SU-DHL-6 (cell line): ENCODE data around the gene ERICH4.
A peak's percentile ranks its signal among the peaks of the same experiment; 100 is the strongest.

Experiments used
- H2AFZ ChIP-seq: fragments of 200-600 bp; sonication (generic); 2 replicates; pipeline ENCODE4 v1.6.1; 2014; ENCODE audit warnings: low read depth, mild to moderate bottlenecking, moderate library complexity, mixed read lengths, antibody characterized with exemption, low read length; ENCODE audit not compliant: severe bottlenecking
- H3F3A ChIP-seq: fragments of 200-600 bp; shearing (Covaris generic); 2 replicates; pipeline ENCODE4 v1.6.0; 2016; ENCODE audit warnings: antibody characterized with exemption, mild to moderate bottlenecking; ENCODE audit not compliant: insufficient read depth
- H3K27ac ChIP-seq: fragments of 200-600 bp; sonication (generic); 2 replicates; pipeline ENCODE4 v1.5.1; 2016; ENCODE audit warnings: low read depth, mild to moderate bottlenecking, low read length, moderate library complexity, mixed read lengths
- H3K27me3 ChIP-seq: fragments of 200-600 bp; sonication (generic), shearing (Covaris generic); 2 replicates; pipeline ENCODE4 v1.6.0; 2014; ENCODE audit warnings: mild to moderate bottlenecking, low read length
- H3K36me3 ChIP-seq: fragments of 200-600 bp; sonication (generic); 2 replicates; pipeline ENCODE4 v1.6.1; 2014; ENCODE audit warnings: mild to moderate bottlenecking, low read length, mixed read lengths
- H3K4me2 ChIP-seq: fragments of 300-600, 200-600 bp; shearing (Covaris generic), sonication (generic); 2 replicates; pipeline ENCODE4 v1.6.0; 2014; ENCODE audit warnings: low read length, low read depth, mild to moderate bottlenecking; ENCODE audit not compliant: poor library complexity, severe bottlenecking
- H3K4me3 ChIP-seq: fragments of 200-600 bp; sonication (generic); 2 replicates; pipeline ENCODE4 v1.5.1; 2014; ENCODE audit warnings: antibody characterized with exemption, low read length, mild to moderate bottlenecking, mixed read lengths; ENCODE audit not compliant: insufficient read depth, poor library complexity, severe bottlenecking
- H3K79me2 ChIP-seq: fragments of 200-600 bp; sonication (generic); 2 replicates; pipeline ENCODE4 v1.6.1; 2014; ENCODE audit warnings: mild to moderate bottlenecking, low read length, moderate library complexity; ENCODE audit not compliant: insufficient read depth
- H3K9ac ChIP-seq: fragments of 200-600 bp; sonication (generic); 2 replicates; pipeline ENCODE4 v1.7.0; 2014; ENCODE audit warnings: mild to moderate bottlenecking, low read length
- H3K9me2 ChIP-seq: fragments of 200-600 bp; sonication (generic); replicated peaks from 2 replicates; pipeline ENCODE4 v1.6.1; 2014; ENCODE audit warnings: low read length; ENCODE audit not compliant: insufficient read depth
- H3K9me3 ChIP-seq: fragments of 200-600 bp; sonication (generic); 2 replicates; pipeline ENCODE4 v1.6.1; 2014; ENCODE audit warnings: low read length, mixed read lengths; ENCODE audit not compliant: insufficient read depth
- H4K20me1 ChIP-seq: fragments of 200-600 bp; sonication (generic); 2 replicates; pipeline ENCODE4 v1.6.1; 2014; ENCODE audit warnings: low read depth, mild to moderate bottlenecking, antibody characterized with exemption, low read length, moderate library complexity, mixed read lengths
- EZH2phosphoT487 ChIP-seq: fragments of 200-600 bp; sonication (generic), shearing (Covaris generic); conservative IDR thresholded peaks from 2 replicates; pipeline ENCODE4 v1.6.1; 2018; ENCODE audit warnings: mild to moderate bottlenecking, antibody characterized with exemption, low read length, moderate library complexity, mixed read lengths
- TF ChIP-seq, protein P1 (sequence below): fragments of 200-600 bp; sonication (generic); IDR thresholded peaks from one replicate; pipeline ENCODE4 v1.5.1; 2017; ENCODE audit warnings: antibody characterized with exemption, mild to moderate bottlenecking, low read length, moderate library complexity; ENCODE audit not compliant: insufficient read depth, poor library complexity, severe bottlenecking

Gene ERICH4, protein sequence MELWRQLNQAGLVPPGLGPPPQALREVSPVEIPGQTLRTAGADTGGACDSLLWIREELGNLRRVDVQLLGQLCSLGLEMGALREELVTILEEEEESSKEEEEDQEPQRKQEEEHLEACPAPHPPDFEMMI

DNA sequence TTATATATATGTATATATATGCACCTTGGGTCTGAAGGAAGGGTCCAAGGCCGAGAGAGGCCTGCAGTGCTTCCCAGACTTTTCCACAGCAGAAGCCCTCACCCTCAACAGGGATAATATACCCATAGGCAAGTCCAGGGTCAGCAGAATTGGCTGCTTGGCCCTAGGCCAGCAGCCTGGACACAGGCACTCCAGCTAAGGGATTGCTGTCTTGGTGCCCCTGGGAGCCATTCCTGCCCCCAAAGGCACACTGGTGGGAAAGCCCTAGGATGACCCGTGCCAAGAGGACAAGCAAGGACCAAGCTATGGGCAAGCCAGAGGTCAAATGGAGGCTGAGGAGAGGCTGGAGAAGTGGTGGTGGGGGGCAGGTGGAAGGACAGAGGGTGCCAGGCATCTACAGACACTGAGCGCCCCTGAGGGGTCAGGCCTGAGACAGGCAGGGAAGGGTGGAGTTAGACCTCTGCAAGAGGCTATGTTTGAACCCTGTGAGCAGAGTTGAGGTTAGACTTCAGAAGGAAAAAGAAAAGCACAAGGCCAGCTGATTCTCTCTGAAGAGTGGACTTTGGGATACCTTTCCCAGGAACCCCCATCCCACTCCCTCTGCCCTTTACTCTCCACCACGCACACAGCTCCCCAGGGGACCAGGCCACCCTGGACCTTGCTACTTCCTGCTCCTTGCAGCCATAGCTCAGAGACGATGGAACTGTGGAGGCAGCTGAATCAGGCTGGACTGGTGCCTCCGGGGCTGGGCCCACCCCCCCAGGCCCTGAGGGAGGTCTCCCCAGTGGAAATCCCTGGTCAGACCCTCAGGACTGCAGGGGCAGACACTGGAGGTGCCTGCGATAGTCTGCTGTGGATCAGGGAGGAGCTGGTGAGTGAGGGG, at the start of gene ERICH4:
Gene ERICH4 (plus strand): TSS at position 684 of the 883 bp plus-strand sequence. CDS start 14 bp downstream, at position 698.
- no peaks in the 10 kb centered on the region for H3K36me3 ChIP-seq
- H3K4me2 ChIP-seq: no peak within 1 kb of the TSS
- no peaks in the 10 kb centered on the region for H3K9me3 ChIP-seq
- peaks cover 11% of the 10 kb centered on the region for H3K79me2 ChIP-seq
- no peaks in the 10 kb centered on the region for H4K20me1 ChIP-seq
- H3K27ac ChIP-seq: no peak within 1 kb of the TSS
- no peaks in the 10 kb centered on the region for H3K27me3 ChIP-seq
- H3F3A ChIP-seq: no peaks in the 10 kb centered on the region
- H3K4me3 ChIP-seq: no peak within 1 kb of the TSS
- no peaks in the 10 kb centered on the region for H3K9me2 ChIP-seq
- no peak within 1 kb of the TSS for H3K9ac ChIP-seq
- H2AFZ ChIP-seq: no peak within 1 kb of the TSS
- TF ChIP-seq EZH2phosphoT487: no peak
- TF ChIP-seq, protein P1, sequence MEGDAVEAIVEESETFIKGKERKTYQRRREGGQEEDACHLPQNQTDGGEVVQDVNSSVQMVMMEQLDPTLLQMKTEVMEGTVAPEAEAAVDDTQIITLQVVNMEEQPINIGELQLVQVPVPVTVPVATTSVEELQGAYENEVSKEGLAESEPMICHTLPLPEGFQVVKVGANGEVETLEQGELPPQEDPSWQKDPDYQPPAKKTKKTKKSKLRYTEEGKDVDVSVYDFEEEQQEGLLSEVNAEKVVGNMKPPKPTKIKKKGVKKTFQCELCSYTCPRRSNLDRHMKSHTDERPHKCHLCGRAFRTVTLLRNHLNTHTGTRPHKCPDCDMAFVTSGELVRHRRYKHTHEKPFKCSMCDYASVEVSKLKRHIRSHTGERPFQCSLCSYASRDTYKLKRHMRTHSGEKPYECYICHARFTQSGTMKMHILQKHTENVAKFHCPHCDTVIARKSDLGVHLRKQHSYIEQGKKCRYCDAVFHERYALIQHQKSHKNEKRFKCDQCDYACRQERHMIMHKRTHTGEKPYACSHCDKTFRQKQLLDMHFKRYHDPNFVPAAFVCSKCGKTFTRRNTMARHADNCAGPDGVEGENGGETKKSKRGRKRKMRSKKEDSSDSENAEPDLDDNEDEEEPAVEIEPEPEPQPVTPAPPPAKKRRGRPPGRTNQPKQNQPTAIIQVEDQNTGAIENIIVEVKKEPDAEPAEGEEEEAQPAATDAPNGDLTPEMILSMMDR: no peak

DNA sequence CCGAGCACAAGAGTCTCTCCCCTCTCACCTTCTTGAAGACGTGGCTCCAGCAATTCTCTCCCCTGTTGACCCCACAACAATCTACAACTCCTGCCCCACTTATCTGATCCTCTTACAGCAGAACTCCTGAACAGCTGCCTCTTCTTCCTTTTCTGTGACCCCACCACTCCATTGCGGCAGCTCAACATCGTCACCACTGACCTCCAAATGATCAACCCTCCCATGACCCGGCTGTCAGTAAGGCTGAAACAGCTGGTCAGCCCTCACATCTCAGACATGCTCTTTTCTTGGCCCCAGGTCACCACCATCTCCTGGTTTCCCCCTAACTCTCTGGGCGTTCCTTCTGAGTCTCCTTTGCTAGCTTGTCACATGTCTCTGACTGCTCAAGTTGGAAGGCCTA, 47.6 kb upstream of the ERICH4 start:
- Histone ChIP-seq H3K79me2 (peaks cover 36% of the 10 kb centered on the region), H3K4me2 (peak overlapping the region; percentile 87), H2AFZ (no peak overlapping the region), H3K9me3 (no peaks in the 10 kb centered on the region), H3K9ac (peak overlapping the region; percentile 82), H4K20me1 (no peaks in the 10 kb centered on the region), H3K27me3 (no peaks in the 10 kb centered on the region), H3F3A (0 out of 2 replicates have a peak, but pooled peaks cover 3% of the 10 kb centered on the region), H3K36me3 (no peaks in the 10 kb centered on the region), H3K27ac (peak overlapping the region; percentile 19; the same call in 1 of the 2 replicates), H3K4me3 (peak overlapping the region; percentile 92), H3K9me2 (no peaks in the 10 kb centered on the region)
- TF ChIP-seq, protein P1: no peak
- TF ChIP-seq EZH2phosphoT487: no peak

DNA sequence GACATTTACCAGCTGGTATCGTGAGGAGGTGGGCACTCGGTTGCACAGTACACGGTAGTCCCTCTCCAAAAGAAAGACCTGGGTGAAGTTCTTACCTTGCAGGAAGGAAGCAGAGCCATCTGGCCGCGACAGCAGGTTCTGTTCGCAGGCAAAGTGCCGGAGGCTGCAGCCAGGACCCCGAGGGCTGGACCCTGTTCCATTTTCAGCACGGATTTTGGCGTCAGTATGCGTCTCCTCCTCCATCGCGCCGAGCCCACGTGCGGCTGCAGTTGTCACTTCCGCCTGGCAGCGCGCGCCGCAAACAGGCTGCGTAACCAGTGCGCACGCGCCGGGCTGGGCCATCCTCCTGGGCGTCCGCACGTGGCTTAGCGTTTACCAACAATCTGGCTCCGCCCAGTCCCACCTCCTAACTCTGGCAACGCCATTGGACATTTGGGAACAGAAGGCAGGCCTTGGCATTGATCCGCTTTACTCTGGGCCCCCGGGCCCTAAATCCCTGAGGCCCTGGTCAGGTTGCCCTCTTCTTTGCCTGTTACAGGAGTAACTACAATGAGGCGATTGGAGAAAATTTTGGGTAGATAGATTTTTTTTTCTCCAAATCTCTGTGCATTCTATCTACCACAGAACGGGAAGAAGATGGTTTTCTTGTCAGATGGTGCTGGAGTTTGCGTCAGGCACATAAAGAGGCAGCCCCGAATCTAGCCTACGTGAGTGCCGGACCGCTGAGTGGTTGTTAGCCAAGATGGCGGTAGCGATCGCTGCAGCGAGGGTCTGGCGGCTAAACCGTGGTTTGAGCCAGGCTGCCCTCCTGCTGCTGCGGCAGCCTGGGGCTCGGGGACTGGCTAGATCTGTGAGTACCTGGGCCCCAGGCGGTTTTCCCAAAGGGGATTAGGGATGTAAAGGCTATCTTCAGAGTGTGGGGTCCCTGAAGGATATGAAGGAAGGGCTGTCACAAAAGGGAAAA, 45.6 kb upstream of the ERICH4 start, which contains the start of the genes BCKDHA and EXOSC5:
Gene BCKDHA (plus strand): TSS at position 733 of the 964 bp plus-strand sequence. CDS start 10 bp downstream, at position 743.
Gene EXOSC5 (minus strand): TSS at position 274 of the 964 bp plus-strand sequence. CDS start 31 bp downstream, at position 243.
- no peaks in the 10 kb centered on the region for H3K27me3 ChIP-seq
- peak within 1 kb of the TSS; percentile 87 for H3K4me2 ChIP-seq
- no peaks in the 10 kb centered on the region for H3K9me2 ChIP-seq
- H3K27ac ChIP-seq: peak within 1 kb of the TSS; percentile 71
- H3K9me3 ChIP-seq: no peaks in the 10 kb centered on the region
- H2AFZ ChIP-seq: peak within 1 kb of the TSS; percentile 77
- H3K79me2 ChIP-seq: peaks cover 36% of the 10 kb centered on the region
- H3F3A ChIP-seq: 0 out of 2 replicates have a peak, but pooled peaks cover 3% of the 10 kb centered on the region
- TF ChIP-seq EZH2phosphoT487: no peak
- TF ChIP-seq, protein P1: no peak
- no peaks in the 10 kb centered on the region for H4K20me1 ChIP-seq
- no peaks in the 10 kb centered on the region for H3K36me3 ChIP-seq
- peak within 1 kb of the TSS; percentile 82 for H3K9ac ChIP-seq
- peak within 1 kb of the TSS; percentile 92 for H3K4me3 ChIP-seq
